ENCODE measurements around the gene DNAH10. TPM values are rescaled to one million over a fixed set of nuclear protein-coding genes. Genes with fewer than 3 reads are reported as not detected.
"Not testable (repeated sequence)": the region's sequence is repeated elsewhere in the genome, so short reads cannot be mapped to it uniquely, and the experiment has no call there.

DNAH10 gene
- total RNA-seq, 1 experiment from 2014 or later: 0.14 TPM

GRCh38 chr12:123946516-123947505 is 184.7 kb downstream of the DNAH10 start:
- DNase-seq (ENCODE audit: low read depth): not testable (repeated sequence)

GRCh38 chr12:123947531-123947930 is 185.4 kb downstream of the DNAH10 start:
- not testable (repeated sequence) for DNase-seq (ENCODE audit: low read depth)

- no peak for DNase-seq (ENCODE audit: low read depth)
Measured at GRCh38 chr12:123948401-123948795, 186.3 kb downstream of the DNAH10 start.

GRCh38 chr12:123948796-123949769 is 187.0 kb downstream of the DNAH10 start:
- no peak for DNase-seq (ENCODE audit: low read depth)

- DNase-seq (ENCODE audit: low read depth): no peak
Measured at GRCh38 chr12:123949770-123950165, 187.7 kb downstream of the DNAH10 start.

- DNase-seq (ENCODE audit: low read depth): no peak
Measured at GRCh38 chr12:123950476-123951349, 188.6 kb downstream of the DNAH10 start.

- DNase-seq (ENCODE audit: low read depth): no peak
Measured at GRCh38 chr12:123951467-123951866, 189.4 kb downstream of the DNAH10 start.

GRCh38 chr12:123952037-123952436 is 189.9 kb downstream of the DNAH10 start:
- DNase-seq (ENCODE audit: low read depth): no peak

GRCh38 chr12:123954647-123955350 is 192.7 kb downstream of the DNAH10 start:
- no peak for DNase-seq (ENCODE audit: low read depth)

GRCh38 chr12:123956249-123956648 is 194.1 kb downstream of the DNAH10 start:
- no peak for DNase-seq (ENCODE audit: low read depth)

GRCh38 chr12:123957196-123957595 is 195.1 kb downstream of the DNAH10 start:
- DNase-seq (ENCODE audit: low read depth): no peak

- no peak for DNase-seq (ENCODE audit: low read depth)
Measured at GRCh38 chr12:123958462-123958861, 196.4 kb downstream of the DNAH10 start.

GRCh38 chr12:123958876-123959275 is 196.8 kb downstream of the DNAH10 start:
- DNase-seq (ENCODE audit: low read depth): no peak

GRCh38 chr12:123960029-123960735 is 198.1 kb downstream of the DNAH10 start:
- DNase-seq (ENCODE audit: low read depth): no peak

- no peak for DNase-seq (ENCODE audit: low read depth)
Measured at GRCh38 chr12:123960856-123961255, 198.8 kb downstream of the DNAH10 start.

- DNase-seq (ENCODE audit: low read depth): no peak
Measured at GRCh38 chr12:123961585-123962345, 199.7 kb downstream of the DNAH10 start.

GRCh38 chr12:123962513-123962912 is 200.4 kb downstream of the DNAH10 start:
- no peak for DNase-seq (ENCODE audit: low read depth)

GRCh38 chr12:123963821-123964220 is 201.7 kb downstream of the DNAH10 start:
- no peak for DNase-seq (ENCODE audit: low read depth)

GRCh38 chr12:123965382-123965781 is 203.3 kb downstream of the DNAH10 start:
- DNase-seq (ENCODE audit: low read depth): no peak
